Cardiac muscle cell (in vitro differentiated cells and primary cell): ENCODE measurements around the gene SBF1. TPM values are rescaled to one million over a fixed set of nuclear protein-coding genes. Genes with fewer than 3 reads are reported as not detected.

Source experiments
- DNase-seq, 2 donors: peaks; one replicate each; pipeline versions ENCODE4 v3.0.0 to v3.0.0-alpha.2; 2010 to 2017; ENCODE audit warnings: low read depth in 1 of 2, low spot score in 1 of 2
- H3K27ac ChIP-seq: fragments of 200-600 bp; sonication (generic); 2 replicates; pipeline ENCODE4 v1.5.1; 2016
- H3K27me3 ChIP-seq: fragments of 200-600 bp; sonication (generic); 2 replicates; pipeline ENCODE4 v1.6.0; 2016; ENCODE audit warnings: control low read depth
- H3K36me3 ChIP-seq: fragments of 200-600 bp; sonication (generic); 2 replicates; pipeline ENCODE4 v1.5.1; 2016; ENCODE audit warnings: control low read depth
- H3K4me1 ChIP-seq: fragments of 200-600 bp; sonication (generic); 2 replicates; pipeline ENCODE4 v1.8.1; 2017; ENCODE audit warnings: low read depth, mild to moderate bottlenecking, mixed run types
- H3K4me3 ChIP-seq: fragments of 200-600 bp; sonication (generic); 2 replicates; pipeline ENCODE4 v1.5.1; 2016; ENCODE audit warnings: mild to moderate bottlenecking
- H3K9me3 ChIP-seq: fragments of 200-600 bp; sonication (generic); 2 replicates; pipeline ENCODE4 v1.5.1; 2017; ENCODE audit warnings: low read depth, mild to moderate bottlenecking, control low read depth
- CTCF ChIP-seq: IDR thresholded peaks from 2 replicates; pipeline ENCODE4 v1.5.1; 2012; ENCODE audit warnings: low read depth, mild to moderate bottlenecking, low read length
- polyA plus RNA-seq: library from polyadenylated mRNA; unstranded; fragments of >200 nt; fragmentation: Nextera tagmentation; extraction: Ambion mirVana; gene quantifications from 2 replicates; pipeline ENCODE4 v1.2.1, GENCODE V29; 2016
- total RNA-seq: library from RNA; depleted of rRNA; stranded (reverse); fragments of >200 nt; gene quantifications from 2 replicates; pipeline ENCODE4 v1.2.3, GENCODE V29; 2016

The SBF1 gene
- total and polyA plus RNA-seq, 2 experiments from 2014 or later = 39.1 to 111 TPM

- Histone ChIP-seq H3K27ac (no peak overlapping the region), H3K9me3 (no peaks in the 10 kb centered on the region), H3K4me1 (no peaks in the 10 kb centered on the region), H3K36me3 (no peaks in the 10 kb centered on the region), H3K27me3 (peaks cover 8% of the 10 kb centered on the region), H3K4me3 (no peak overlapping the region)
- no peak for TF ChIP-seq CTCF
- no peak for DNase-seq
Measured at GRCh38 chr22:50487290-50488005, 12.6 kb upstream of the SBF1 start.

- DNase-seq = no peak
- peaks cover 15% of the 10 kb centered on the region for H3K27me3 ChIP-seq
- no peak for TF ChIP-seq CTCF
- no peaks in the 10 kb centered on the region for H3K4me1 ChIP-seq
- no peak within 1 kb of the TSS for H3K27ac ChIP-seq
- H3K9me3 ChIP-seq = no peaks in the 10 kb centered on the region
- H3K4me3 ChIP-seq = no peak within 1 kb of the TSS
- H3K36me3 ChIP-seq = no peaks in the 10 kb centered on the region
Measured at GRCh38 chr22:50486561-50487289, 11.9 kb upstream of the SBF1 start, which contains the start of gene MIOX. MIOX (plus strand) TSS chr22:50486859; CDS start chr22:50486898, 39 bp downstream.

- no peak for DNase-seq
- Histone ChIP-seq H3K4me1 (no peaks in the 10 kb centered on the region), H3K36me3 (no peaks in the 10 kb centered on the region), H3K27ac (no peak overlapping the region), H3K9me3 (no peaks in the 10 kb centered on the region), H3K4me3 (no peak overlapping the region), H3K27me3 (peaks cover 28% of the 10 kb centered on the region)
- TF ChIP-seq CTCF = no peak
Measured at GRCh38 chr22:50485221-50486131, 10.6 kb upstream of the SBF1 start.

- Histone ChIP-seq H3K4me1 (no peaks in the 10 kb centered on the region), H3K27ac (no peak overlapping the region), H3K9me3 (no peaks in the 10 kb centered on the region), H3K36me3 (no peaks in the 10 kb centered on the region), H3K27me3 (peaks cover 41% of the 10 kb centered on the region), H3K4me3 (no peak overlapping the region)
- DNase-seq = no peak
- no peak for TF ChIP-seq CTCF
Measured at GRCh38 chr22:50483977-50484853, 9.4 kb upstream of the SBF1 start.

- Histone ChIP-seq H3K36me3 (no peaks in the 10 kb centered on the region), H3K9me3 (no peaks in the 10 kb centered on the region), H3K4me1 (no peaks in the 10 kb centered on the region), H3K27me3 (peaks cover 46% of the 10 kb centered on the region), H3K4me3 (no peak overlapping the region), H3K27ac (no peak overlapping the region)
- TF ChIP-seq CTCF = no peak
- DNase-seq = no peak
Measured at GRCh38 chr22:50483556-50483955, 8.7 kb upstream of the SBF1 start.
